ENCODE data around the gene TMTC2. TPM values are rescaled to one million over a fixed set of nuclear protein-coding genes. Genes with fewer than 3 reads are reported as not detected.

The TMTC2 gene
- total and polyA plus RNA-seq, 2 donors (not counting 1 experiment from before 2014, with no cell fraction given): 2.4 to 3.2 TPM

- no peak overlapping the region for H3K4me3 ChIP-seq (ENCODE audit: control extremely low read depth in 1 of 5, extremely low read depth in 1 of 5, insufficient read depth in 1 of 5, low read depth in 2 of 5, low read length in 4 of 5)
- no peaks in the 10 kb centered on the region for H3K27me3 ChIP-seq (replicated peaks in 1 of 4; ENCODE audit: control extremely low read depth in 1 of 4, control insufficient read depth in 3 of 4, insufficient read depth in 4 of 4, low read length in 3 of 4)
- H4K20me1 ChIP-seq (ENCODE audit: control insufficient read depth, insufficient read depth, low read length, poor library complexity, severe bottlenecking): no peaks in the 10 kb centered on the region
- POLR2A ChIA-PET: no interaction called here
- WGBS (ENCODE audit: insufficient coverage): no CpG with 5 or more reads among the region's 3 CpGs
- no peak overlapping the region for H3K27ac ChIP-seq (ENCODE audit: low read length in 2 of 2)
- no peaks in the 10 kb centered on the region for H3K4me1 ChIP-seq (ENCODE audit: control insufficient read depth in 2 of 2, insufficient read depth in 2 of 2, low read length in 2 of 2)
- H3K79me2 ChIP-seq (ENCODE audit: control insufficient read depth, insufficient read depth, low read length): no peaks in the 10 kb centered on the region
- CTCF ChIA-PET: no interaction called here
- H2AFZ ChIP-seq (ENCODE audit: insufficient read depth, low read depth, low read length, poor library complexity, severe bottlenecking): no peak overlapping the region
- H3K9ac ChIP-seq (ENCODE audit: low read length): no peak overlapping the region
- no peak for DNase-seq
- intact Hi-C loops (cut with micrococcal nuclease): no loop called here
- Mint-ChIP-seq H3K27ac (no peak overlapping the region), H3K9me3 (ENCODE audit: insufficient read depth) (no peaks in the 10 kb centered on the region), H3K27me3 (no peaks in the 10 kb centered on the region), H3K4me3 (no peak overlapping the region), H3K4me1 (no peaks in the 10 kb centered on the region)
- no peaks in the 10 kb centered on the region for H3K9me3 ChIP-seq (ENCODE audit: control extremely low read depth in 1 of 3, control insufficient read depth in 2 of 3, insufficient read depth in 1 of 3, low read length in 2 of 3)
- ATAC-seq (ENCODE audit: low read depth): no peak
- H3K4me2 ChIP-seq (replicated peaks; ENCODE audit: low read depth, low read length, poor library complexity, severe bottlenecking): no peak overlapping the region
- H3K36me3 ChIP-seq (replicated peaks in 1 of 2; ENCODE audit: control extremely low read depth in 1 of 2, control insufficient read depth in 1 of 2, extremely low read depth in 1 of 2, insufficient read depth in 2 of 2, low read length in 1 of 2): no peaks in the 10 kb centered on the region
- TF ChIP-seq EZH2 (IDR thresholded peaks at IDR 0.05; ENCODE audit: borderline replicate concordance, insufficient read depth, low read depth, low read length, poor library complexity, severe bottlenecking) (no peak), CTCF (IDR thresholded peaks at IDR 0.05) (no peak)
Observed at GRCh38 chr12:82964446-82964845, 277.7 kb downstream of the TMTC2 start.

DNA sequence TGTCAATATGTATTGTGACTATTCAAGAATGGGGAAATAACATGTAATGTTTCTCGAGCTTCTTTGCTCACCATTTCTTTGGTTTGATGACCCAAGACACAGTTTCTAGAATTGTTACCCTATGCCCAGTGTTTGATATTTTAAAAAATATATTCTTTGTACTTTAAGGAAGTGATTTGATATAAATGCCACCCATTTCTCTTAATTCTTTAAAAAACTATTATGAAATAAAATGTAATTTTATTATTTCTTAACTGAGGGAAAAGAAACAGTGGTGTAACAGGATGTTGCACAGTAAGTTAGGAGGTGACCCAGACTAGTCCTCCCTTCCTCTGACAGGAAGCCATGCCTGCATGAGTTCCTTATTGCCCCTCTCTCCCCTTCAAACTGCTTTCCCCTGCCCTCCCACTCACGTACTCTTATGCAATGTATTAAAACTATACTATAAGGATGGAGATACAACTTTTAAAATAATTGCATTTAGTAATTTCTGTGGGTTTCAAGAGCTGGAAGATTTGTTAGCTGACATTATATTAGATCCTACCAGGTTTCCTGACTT lies 279.4 kb downstream of the TMTC2 start:
- no peak overlapping the region for H3K9ac ChIP-seq (ENCODE audit: low read length)
- no peaks in the 10 kb centered on the region for H3K36me3 ChIP-seq (replicated peaks in 1 of 2; ENCODE audit: control extremely low read depth in 1 of 2, control insufficient read depth in 1 of 2, extremely low read depth in 1 of 2, insufficient read depth in 2 of 2, low read length in 1 of 2)
- no peaks in the 10 kb centered on the region for H3K4me1 ChIP-seq (ENCODE audit: control insufficient read depth in 2 of 2, insufficient read depth in 2 of 2, low read length in 2 of 2)
- DNase-seq (no peak), ATAC-seq (ENCODE audit: low read depth) (no peak)
- ChIA-PET CTCF (no interaction called here), POLR2A (no interaction called here)
- H3K79me2 ChIP-seq (ENCODE audit: control insufficient read depth, insufficient read depth, low read length): no peaks in the 10 kb centered on the region
- no peaks in the 10 kb centered on the region for H3K9me3 Mint-ChIP-seq (ENCODE audit: insufficient read depth)
- intact Hi-C loops (cut with micrococcal nuclease): no loop called here
- TF ChIP-seq EZH2 (IDR thresholded peaks at IDR 0.05; ENCODE audit: borderline replicate concordance, insufficient read depth, low read depth, low read length, poor library complexity, severe bottlenecking) (no peak), CTCF (IDR thresholded peaks at IDR 0.05) (no peak)
- no peak overlapping the region for H3K4me2 ChIP-seq (replicated peaks; ENCODE audit: low read depth, low read length, poor library complexity, severe bottlenecking)
- H3K27ac Mint-ChIP-seq: no peak overlapping the region
- H3K27me3 Mint-ChIP-seq: no peaks in the 10 kb centered on the region
- no peak overlapping the region for H3K4me3 ChIP-seq (ENCODE audit: control extremely low read depth in 1 of 5, extremely low read depth in 1 of 5, insufficient read depth in 1 of 5, low read depth in 2 of 5, low read length in 4 of 5)
- H3K27ac ChIP-seq (ENCODE audit: low read length in 2 of 2): no peak overlapping the region
- H3K9me3 ChIP-seq (ENCODE audit: control extremely low read depth in 1 of 3, control insufficient read depth in 2 of 3, insufficient read depth in 1 of 3, low read length in 2 of 3): no peaks in the 10 kb centered on the region
- H2AFZ ChIP-seq (ENCODE audit: insufficient read depth, low read depth, low read length, poor library complexity, severe bottlenecking): no peak overlapping the region
- no peaks in the 10 kb centered on the region for H4K20me1 ChIP-seq (ENCODE audit: control insufficient read depth, insufficient read depth, low read length, poor library complexity, severe bottlenecking)
- H3K4me3 Mint-ChIP-seq: no peak overlapping the region
- H3K4me1 Mint-ChIP-seq: no peaks in the 10 kb centered on the region
- no peaks in the 10 kb centered on the region for H3K27me3 ChIP-seq (replicated peaks in 1 of 4; ENCODE audit: control extremely low read depth in 1 of 4, control insufficient read depth in 3 of 4, insufficient read depth in 4 of 4, low read length in 3 of 4)
- no CpG with 5 or more reads among the region's 2 CpGs for WGBS (ENCODE audit: insufficient coverage)

Measured in B cell (primary cell).